Karpas-422 (cell line): ENCODE measurements around the gene PAK2. TPM values are rescaled to one million over a fixed set of nuclear protein-coding genes. Genes with fewer than 3 reads are reported as not detected.

Experiments used
- DNase-seq: peaks from one replicate; pipeline ENCODE4 v3.0.0-alpha.2; 2015
- H2AFZ ChIP-seq: fragments of 200-600 bp; sonication (generic); 2 replicates; pipeline ENCODE4 v1.6.1; 2014; ENCODE audit warnings: antibody characterized with exemption, low read length, mixed read lengths
- H3K27ac ChIP-seq: fragments of 200-600 bp; sonication (generic); 2 replicates; pipeline ENCODE4 v1.5.1; 2014; ENCODE audit warnings: mild to moderate bottlenecking, low read length, moderate library complexity
- H3K27me3 ChIP-seq: fragments of 200-600 bp; sonication (generic); 2 replicates; pipeline ENCODE4 v1.6.1; 2014; ENCODE audit warnings: low read length, mixed read lengths
- H3K36me3 ChIP-seq: fragments of 200-600 bp; sonication (generic); 2 replicates; pipeline ENCODE4 v1.6.1; 2014; ENCODE audit warnings: low read length, mixed read lengths; ENCODE audit not compliant: insufficient read depth
- H3K4me1 ChIP-seq: fragments of 200-600 bp; sonication (generic); 2 replicates; pipeline ENCODE4 v1.6.1; 2014; ENCODE audit warnings: mild to moderate bottlenecking, low read length, mixed read lengths
- H3K4me2 ChIP-seq: fragments of 200-600 bp; sonication (generic); 2 replicates; pipeline ENCODE4 v1.6.1; 2014; ENCODE audit warnings: low read length, low read depth, mild to moderate bottlenecking; ENCODE audit not compliant: poor library complexity, severe bottlenecking
- H3K4me3 ChIP-seq: fragments of 200-600 bp; sonication (generic); 2 replicates; pipeline ENCODE4 v1.5.1; 2014; ENCODE audit warnings: mild to moderate bottlenecking, antibody characterized with exemption, low read length, mixed read lengths
- H3K79me2 ChIP-seq: fragments of 200-600 bp; sonication (generic); 2 replicates; pipeline ENCODE4 v1.6.1; 2014; ENCODE audit warnings: mild to moderate bottlenecking, low read length, mixed read lengths
- H3K9ac ChIP-seq: fragments of 200-600 bp; sonication (generic); 2 replicates; pipeline ENCODE4 v1.6.0; 2014; ENCODE audit warnings: low read length
- H3K9me2 ChIP-seq: fragments of 200-600 bp; sonication (generic), shearing (Covaris generic); replicated peaks from 2 replicates; pipeline ENCODE4 v1.6.0; 2014; ENCODE audit warnings: mild to moderate bottlenecking, low read length, moderate library complexity; ENCODE audit not compliant: insufficient read depth
- H3K9me3 ChIP-seq: fragments of 300-700, 200-600 bp; sonication (generic); 2 replicates; pipeline ENCODE4 v1.6.1; 2014; ENCODE audit warnings: low read length, mixed read lengths
- H4K20me1 ChIP-seq: fragments of 200-600 bp; sonication (generic); 2 replicates; pipeline ENCODE4 v1.6.1; 2014; ENCODE audit warnings: mild to moderate bottlenecking, antibody characterized with exemption, low read length, low read depth; ENCODE audit not compliant: insufficient read depth
- total RNA-seq: library from RNA; depleted of rRNA; stranded (reverse); fragments of >200 nt; shearing (Covaris generic); gene quantifications from 2 replicates; pipeline ENCODE4 v1.2.3, GENCODE V29; 2014; ENCODE audit warnings: low replicate concordance

PAK2 gene
- total RNA-seq, 1 experiment from 2014 or later = 102 TPM

DNA sequence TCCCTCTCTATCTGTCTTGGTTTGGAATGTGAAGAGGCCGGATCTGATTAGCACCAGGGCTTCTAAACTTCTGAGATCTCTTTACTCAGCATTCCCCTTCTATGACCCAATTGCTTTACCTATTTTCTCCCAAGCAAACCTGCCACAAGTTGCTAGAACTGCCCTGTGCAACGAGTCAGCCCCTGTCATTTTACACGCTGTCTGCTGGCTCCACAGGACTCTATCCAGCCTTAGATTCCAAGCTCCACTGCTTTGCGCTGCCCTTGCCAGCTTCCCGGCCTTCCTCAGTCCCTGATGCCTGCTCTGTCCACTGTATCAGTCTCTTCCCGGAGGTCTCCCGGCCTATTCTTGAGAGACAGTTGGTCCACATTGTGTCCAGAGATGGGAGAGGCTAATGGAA lies 39.9 kb upstream of the PAK2 start:
- H3K4me3 ChIP-seq = no peak overlapping the region
- no peaks in the 10 kb centered on the region for H3K27me3 ChIP-seq
- H3K9me2 ChIP-seq = no peaks in the 10 kb centered on the region
- H3K36me3 ChIP-seq = no peaks in the 10 kb centered on the region
- H3K4me2 ChIP-seq = no peak overlapping the region
- no peak overlapping the region for H3K9ac ChIP-seq
- DNase-seq = no peak
- H2AFZ ChIP-seq = no peak overlapping the region
- H3K27ac ChIP-seq = no peak overlapping the region
- peaks cover 6% of the 10 kb centered on the region for H3K4me1 ChIP-seq
- H3K79me2 ChIP-seq = no peaks in the 10 kb centered on the region
- no peaks in the 10 kb centered on the region for H3K9me3 ChIP-seq
- H4K20me1 ChIP-seq = no peaks in the 10 kb centered on the region

DNA sequence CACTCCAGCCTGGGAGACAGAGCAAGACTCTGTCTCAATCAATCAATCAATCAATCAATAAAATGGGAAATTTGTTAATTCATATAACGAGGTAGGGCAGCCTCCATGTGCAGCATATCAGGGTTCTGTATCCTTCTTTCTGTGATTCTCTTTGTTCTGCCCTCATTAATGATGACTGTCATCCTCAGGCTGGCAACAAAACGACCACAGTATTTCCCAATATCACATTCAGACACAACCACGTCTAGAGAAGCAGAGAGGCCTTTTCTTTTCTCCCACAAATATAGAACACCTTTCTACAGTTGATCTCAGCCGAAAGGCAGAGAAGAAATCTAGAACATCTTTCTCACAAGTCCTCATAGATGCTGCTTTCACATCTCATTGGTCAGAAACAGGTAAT lies 38.9 kb upstream of the PAK2 start:
- H3K9me2 ChIP-seq = no peaks in the 10 kb centered on the region
- H3K27ac ChIP-seq = no peak overlapping the region
- H3K4me1 ChIP-seq = peaks cover 6% of the 10 kb centered on the region
- H4K20me1 ChIP-seq = no peaks in the 10 kb centered on the region
- no peaks in the 10 kb centered on the region for H3K27me3 ChIP-seq
- no peak overlapping the region for H3K4me3 ChIP-seq
- no peak overlapping the region for H3K9ac ChIP-seq
- no peaks in the 10 kb centered on the region for H3K36me3 ChIP-seq
- no peak for DNase-seq
- no peaks in the 10 kb centered on the region for H3K9me3 ChIP-seq
- no peaks in the 10 kb centered on the region for H3K79me2 ChIP-seq
- no peak overlapping the region for H2AFZ ChIP-seq
- H3K4me2 ChIP-seq = no peak overlapping the region

DNA sequence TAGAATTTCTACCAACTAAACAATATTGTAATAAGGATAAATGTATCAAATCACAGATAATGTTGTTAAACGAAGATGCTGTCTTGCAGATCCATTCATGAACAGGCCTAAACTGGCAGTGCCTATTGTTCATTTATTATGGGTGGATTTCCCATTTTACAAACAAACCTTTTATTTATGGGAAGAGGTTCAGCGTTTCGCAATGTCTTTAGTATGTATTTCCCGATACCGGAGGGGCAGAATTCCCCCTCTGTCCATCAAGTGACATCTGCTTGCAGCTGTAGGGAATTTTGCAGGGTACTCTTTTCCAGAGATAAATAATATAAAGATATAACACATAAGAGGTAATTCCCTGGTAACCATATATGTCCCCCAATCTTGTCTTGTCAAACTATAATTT lies 33.3 kb upstream of the PAK2 start:
- Histone ChIP-seq H4K20me1 (no peaks in the 10 kb centered on the region), H3K36me3 (no peaks in the 10 kb centered on the region), H3K4me3 (no peak overlapping the region), H3K4me1 (peaks cover 6% of the 10 kb centered on the region), H3K27me3 (no peaks in the 10 kb centered on the region), H3K9me2 (no peaks in the 10 kb centered on the region), H3K79me2 (no peaks in the 10 kb centered on the region), H3K9me3 (no peaks in the 10 kb centered on the region), H3K27ac (no peak overlapping the region), H3K4me2 (no peak overlapping the region), H2AFZ (no peak overlapping the region), H3K9ac (no peak overlapping the region)
- no peak for DNase-seq

DNA sequence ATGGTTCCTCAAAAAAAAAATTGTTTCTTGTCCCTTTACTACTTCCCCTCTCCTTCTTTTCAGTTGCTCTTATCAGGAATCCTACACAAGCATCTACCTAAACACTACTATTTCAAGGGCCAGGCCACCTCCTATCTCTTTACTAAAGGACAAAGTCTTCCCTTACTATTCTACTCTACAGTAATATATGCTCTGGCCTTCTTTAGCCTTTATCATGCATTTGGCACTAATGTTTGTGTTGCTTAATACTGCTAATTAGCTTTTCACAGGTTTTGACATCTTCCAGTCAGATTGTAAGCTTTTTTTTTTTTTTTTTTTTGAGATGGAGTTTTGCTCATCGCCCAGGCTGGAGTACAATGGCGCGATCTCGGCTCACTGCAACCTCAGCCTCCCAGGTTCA lies 32.9 kb upstream of the PAK2 start:
- no peaks in the 10 kb centered on the region for H4K20me1 ChIP-seq
- H3K27me3 ChIP-seq = no peaks in the 10 kb centered on the region

DNA sequence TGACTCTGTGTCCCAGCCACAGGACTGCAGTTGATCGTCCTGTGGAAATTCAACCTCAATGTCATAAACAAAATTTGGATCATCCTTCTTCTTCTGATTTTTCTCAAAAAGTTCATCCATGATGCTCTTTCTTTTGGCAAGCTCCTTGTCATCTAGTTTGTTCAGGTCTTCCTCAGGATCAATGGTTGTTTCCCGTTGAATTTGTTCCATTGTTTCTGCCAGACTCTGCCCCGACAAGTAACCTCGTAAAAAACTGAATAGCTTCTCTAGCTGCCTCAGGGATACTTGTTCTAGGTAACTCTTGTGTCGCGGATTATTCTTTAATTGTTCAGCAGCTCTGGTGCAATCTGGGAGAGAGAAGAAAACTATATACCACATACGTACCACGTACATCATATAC lies 32.1 kb upstream of the PAK2 start:
- Histone ChIP-seq H2AFZ (no peak overlapping the region), H3K4me3 (no peak overlapping the region), H3K27me3 (no peaks in the 10 kb centered on the region), H3K79me2 (peaks cover under 1% of the 10 kb centered on the region), H3K36me3 (no peaks in the 10 kb centered on the region), H3K4me2 (no peak overlapping the region), H3K27ac (no peak overlapping the region), H3K4me1 (peaks cover 11% of the 10 kb centered on the region), H4K20me1 (no peaks in the 10 kb centered on the region), H3K9me2 (no peaks in the 10 kb centered on the region), H3K9me3 (no peaks in the 10 kb centered on the region), H3K9ac (no peak overlapping the region)
- DNase-seq = no peak

More for the DNA sequence above, 32.9 kb upstream of the PAK2 start:
- Histone ChIP-seq H3K79me2 (no peaks in the 10 kb centered on the region), H2AFZ (no peak overlapping the region), H3K9me2 (no peaks in the 10 kb centered on the region), H3K36me3 (no peaks in the 10 kb centered on the region), H3K9me3 (no peaks in the 10 kb centered on the region), H3K4me2 (no peak overlapping the region), H3K9ac (no peak overlapping the region), H3K4me3 (no peak overlapping the region), H3K4me1 (peaks cover 10% of the 10 kb centered on the region), H3K27ac (no peak overlapping the region)
- no peak for DNase-seq

DNA sequence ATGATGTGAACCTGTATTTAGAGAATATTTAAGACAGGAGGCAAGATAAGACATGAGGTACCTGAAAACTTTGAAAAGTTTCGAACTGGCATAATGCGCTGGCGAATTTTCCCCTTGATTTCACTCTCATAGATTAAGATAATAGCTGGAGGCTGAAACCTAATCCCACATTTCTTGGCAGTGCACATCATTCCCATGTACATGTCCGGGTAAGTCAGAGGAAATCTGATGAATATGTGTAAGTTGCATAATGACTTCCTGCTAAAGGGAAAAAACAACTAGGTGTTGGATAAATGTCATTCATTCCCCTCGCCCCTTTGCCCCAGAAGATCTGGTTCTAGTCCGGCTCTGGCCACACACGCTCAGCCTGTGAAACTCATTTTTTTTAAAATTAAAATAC lies 31.2 kb upstream of the PAK2 start:
- no peak overlapping the region for H3K9ac ChIP-seq
- H3K27ac ChIP-seq = no peak overlapping the region
- H3K36me3 ChIP-seq = no peaks in the 10 kb centered on the region
- no peak overlapping the region for H2AFZ ChIP-seq
- no peak for DNase-seq
- no peaks in the 10 kb centered on the region for H3K9me2 ChIP-seq
- H3K79me2 ChIP-seq = peaks cover 10% of the 10 kb centered on the region
- no peaks in the 10 kb centered on the region for H4K20me1 ChIP-seq
- no peak overlapping the region for H3K4me3 ChIP-seq
- H3K4me1 ChIP-seq = peaks cover 15% of the 10 kb centered on the region
- no peaks in the 10 kb centered on the region for H3K27me3 ChIP-seq
- H3K4me2 ChIP-seq = no peak overlapping the region
- no peaks in the 10 kb centered on the region for H3K9me3 ChIP-seq

DNA sequence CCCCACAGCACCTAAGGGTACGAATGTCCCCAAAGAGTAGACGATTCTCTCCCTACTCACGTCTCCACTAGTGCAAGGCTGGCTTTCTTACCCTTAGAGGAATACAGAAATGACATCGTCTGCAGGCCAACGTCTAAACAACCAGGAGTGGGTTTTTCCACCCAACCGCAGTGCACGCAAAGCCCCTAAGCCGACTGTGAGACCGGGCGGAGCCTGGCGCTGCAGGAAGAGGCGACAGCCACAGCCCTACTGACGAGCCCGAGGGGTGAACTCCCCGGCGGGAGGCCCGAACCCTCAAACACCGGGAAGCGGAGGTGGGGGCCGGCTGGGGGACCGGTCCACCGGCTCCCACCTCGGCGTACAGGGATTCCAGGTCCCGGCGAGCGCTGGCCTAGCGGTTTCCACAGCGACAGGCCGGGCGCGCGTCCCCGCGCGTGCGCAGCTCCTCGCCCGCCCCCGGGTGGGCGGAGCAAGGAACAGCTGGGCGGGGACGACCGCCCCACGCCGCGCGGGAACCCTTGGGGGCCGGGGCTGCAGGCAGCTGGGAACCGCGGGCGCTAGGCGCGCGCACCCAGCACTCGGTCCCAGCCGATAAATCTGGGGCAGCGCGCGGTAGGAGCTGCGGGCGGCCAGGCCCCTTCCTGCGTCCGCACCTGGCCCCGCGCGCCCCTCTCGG lies 27.7 kb upstream of the PAK2 start, which contains the start of the genes CEP19 and PIGX:
TSS of gene CEP19 (minus strand) at position 413 of the 676 bp plus-strand sequence. CDS start 3,593 bp downstream, outside the sequence.
TSS of gene PIGX (plus strand) at position 540 of the 676 bp plus-strand sequence.
- H3K4me2 ChIP-seq = peak within 1 kb of the TSS; percentile 100
- peak within 1 kb of the TSS; percentile 100 for H2AFZ ChIP-seq
- no peaks in the 10 kb centered on the region for H4K20me1 ChIP-seq
- peaks cover 30% of the 10 kb centered on the region for H3K4me1 ChIP-seq
- peak within 1 kb of the TSS; percentile 84 for H3K4me3 ChIP-seq
- H3K9me2 ChIP-seq = no peaks in the 10 kb centered on the region
- H3K9ac ChIP-seq = peak within 1 kb of the TSS; percentile 83
- peaks cover 38% of the 10 kb centered on the region for H3K79me2 ChIP-seq
- H3K27ac ChIP-seq = peak within 1 kb of the TSS; percentile 50
- no peaks in the 10 kb centered on the region for H3K36me3 ChIP-seq
- H3K27me3 ChIP-seq = no peaks in the 10 kb centered on the region
- peak; percentile 97 for DNase-seq
- no peaks in the 10 kb centered on the region for H3K9me3 ChIP-seq

DNA sequence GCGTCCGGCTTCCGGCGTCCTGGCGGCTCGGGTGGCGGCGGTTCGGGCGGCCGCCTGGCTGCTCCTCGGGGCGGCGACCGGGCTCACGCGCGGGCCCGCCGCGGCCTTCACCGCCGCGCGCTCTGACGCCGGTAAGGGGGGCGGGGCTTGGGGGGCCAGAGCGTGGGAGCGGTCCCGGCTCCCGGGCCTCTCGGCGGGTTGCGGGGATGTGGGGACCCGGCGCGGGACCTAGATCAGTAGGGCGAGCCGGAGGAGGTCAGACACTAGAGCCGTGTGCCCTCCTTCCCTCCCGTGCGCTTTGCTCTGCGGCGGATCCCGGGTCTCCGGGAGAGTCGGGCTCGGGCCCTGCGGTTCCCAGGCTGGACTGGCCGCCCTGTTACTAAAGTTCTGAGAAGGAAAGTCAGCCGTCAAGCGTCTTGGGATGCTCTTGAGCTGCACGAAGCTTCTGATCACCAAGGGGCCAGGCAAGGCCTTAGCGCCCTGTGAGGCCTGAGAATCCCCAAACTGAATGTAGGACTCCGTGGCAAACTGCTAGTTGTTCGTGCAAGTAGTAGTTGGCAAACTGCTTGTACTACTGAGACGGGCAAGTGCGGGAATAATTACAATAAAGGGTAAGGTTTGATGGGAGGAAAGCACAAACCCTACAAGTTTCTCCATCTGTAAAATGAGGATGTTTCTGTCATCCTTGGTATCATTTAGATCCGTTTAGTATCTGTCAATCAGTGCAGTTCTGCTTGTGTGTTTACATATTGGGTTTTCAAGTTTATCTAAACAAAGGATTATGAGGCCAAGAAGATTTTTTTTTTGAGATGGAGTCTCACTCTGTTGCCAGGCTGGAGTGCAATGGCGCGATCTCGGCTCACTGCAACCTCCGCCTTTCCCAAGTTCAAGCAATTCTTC lies 26.9 kb upstream of the PAK2 start:
- Histone ChIP-seq H3K27ac (peak overlapping the region; percentile 50), H3K9me3 (no peaks in the 10 kb centered on the region), H3K36me3 (no peaks in the 10 kb centered on the region; the same call in 1 of the 2 replicates), H4K20me1 (no peaks in the 10 kb centered on the region), H3K79me2 (peaks cover 44% of the 10 kb centered on the region), H3K4me1 (peaks cover 30% of the 10 kb centered on the region), H3K9me2 (no peaks in the 10 kb centered on the region), H3K4me2 (peak overlapping the region; percentile 100), H2AFZ (peak overlapping the region; percentile 45), H3K27me3 (no peaks in the 10 kb centered on the region), H3K4me3 (peak overlapping the region; percentile 84), H3K9ac (peak overlapping the region; percentile 83)
- DNase-seq = peak; percentile 79
